ENCODE results near the gene MSRB3. TPM values are rescaled to one million over a fixed set of nuclear protein-coding genes. Genes with fewer than 3 reads are reported as not detected.
A peak's percentile ranks its signal among the peaks of the same experiment; 100 is the strongest.

MSRB3 gene
- 100 to 1,000 TPM in 1 of 3 donors, 10 to 100 TPM in 1, 1 to 10 TPM in 1; 8.1 to 154 (median 18.3) TPM for total RNA-seq
- long read RNA-seq, donor 1, full-length matches to known transcripts, result 251 of 289 reads
- long read RNA-seq, donor 1, partial matches to known transcripts, result 7 of 289 reads
- long read RNA-seq, donor 1, other reads (novel, unspliced or antisense), result 31 of 289 reads
- long read RNA-seq, donor 2, full-length matches to known transcripts, result 18 of 21 reads
- long read RNA-seq, donor 2, partial matches to known transcripts, result 3 of 21 reads
- long read RNA-seq, donor 2, other reads (novel, unspliced or antisense), result 0 of 21 reads

- DNase-seq, result peak; percentile 41 to 66 (median 57)
- Histone ChIP-seq H3K9me3 (no peaks in the 10 kb centered on the region), H3K4me1 (ENCODE audit: low read depth) (peaks cover 9% of the 10 kb centered on the region), H3K4me3 (peak within 1 kb of the TSS; percentile 29), H3K36me3 (ENCODE audit: low read depth) (no peaks in the 10 kb centered on the region)
- intact Hi-C loops (cut with DNase I, micrococcal nuclease), result no loop called here
- no peak for TF ChIP-seq CTCF (IDR thresholded peaks at IDR 0.05)
- ATAC-seq, result peak; percentile 80
These were observed at the start of gene MSRB3 for GRCh38 chr12:65278576-65279368. TSS of gene MSRB3 (plus strand) at chr12:65278683. CDS start at chr12:65308580, 29,897 bp downstream.

DNA sequence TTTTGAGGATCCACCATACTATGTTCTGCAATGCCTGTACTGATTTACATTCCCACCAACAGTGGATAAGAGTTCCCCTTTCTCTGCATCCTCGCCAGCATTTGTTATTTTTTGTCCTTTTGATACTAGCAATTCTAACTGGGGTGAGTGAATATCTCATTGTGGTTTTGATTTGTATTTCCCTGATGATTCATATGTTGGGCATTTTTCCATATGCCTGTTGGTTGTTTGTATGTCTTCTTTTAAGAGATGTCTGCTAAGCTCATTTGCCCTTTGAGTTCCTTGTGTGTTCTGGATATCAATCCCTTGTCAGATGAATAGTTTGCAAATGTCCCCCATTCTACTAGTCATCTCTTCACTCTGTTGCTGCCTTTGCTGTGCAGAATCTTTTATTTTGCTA lies 49.0 kb upstream of the MSRB3 start:
- H3K9me3 ChIP-seq, result peaks cover 15% of the 10 kb centered on the region
- no peak for TF ChIP-seq CTCF (IDR thresholded peaks at IDR 0.05)
- intact Hi-C loops (cut with DNase I, micrococcal nuclease), result no loop called here
- DNase-seq (no peak), ATAC-seq (no peak)
- H3K4me3 ChIP-seq, result no peak overlapping the region
- no peaks in the 10 kb centered on the region for H3K4me1 ChIP-seq (ENCODE audit: low read depth)
- H3K36me3 ChIP-seq (ENCODE audit: low read depth), result no peaks in the 10 kb centered on the region

DNA sequence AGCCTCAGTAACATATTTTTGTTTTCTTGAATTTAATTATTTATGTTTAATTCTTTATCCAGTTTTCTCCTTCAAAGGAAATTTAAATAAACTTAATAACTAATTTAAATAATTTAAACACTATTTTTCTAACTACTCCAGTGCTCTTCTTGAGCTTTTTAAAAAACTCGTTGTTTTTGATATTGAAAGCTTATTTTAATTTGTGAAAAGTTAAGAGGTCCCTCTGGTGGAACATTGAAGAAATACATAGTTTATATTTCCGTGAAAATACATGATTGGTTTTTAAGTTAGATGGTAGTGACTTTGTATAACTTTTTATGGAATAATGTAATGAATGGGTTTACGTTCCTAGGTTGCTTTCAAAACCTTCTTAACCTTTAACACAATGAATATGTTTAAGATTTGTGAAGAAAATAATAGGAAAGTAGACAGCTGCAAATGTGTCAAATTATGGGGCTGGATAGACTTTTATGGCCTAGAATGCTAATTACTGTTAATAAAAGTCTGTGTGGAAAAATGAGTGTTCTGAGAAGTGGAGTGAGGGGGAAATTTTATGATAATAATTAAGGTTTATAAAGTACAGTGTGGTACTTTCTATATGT lies 45.9 kb upstream of the MSRB3 start:
- DNase-seq (no peak), ATAC-seq (no peak)
- no peaks in the 10 kb centered on the region for H3K4me1 ChIP-seq (ENCODE audit: low read depth)
- peaks cover 15% of the 10 kb centered on the region for H3K9me3 ChIP-seq
- H3K4me3 ChIP-seq, result no peak overlapping the region
- H3K36me3 ChIP-seq (ENCODE audit: low read depth), result no peaks in the 10 kb centered on the region
- TF ChIP-seq CTCF (IDR thresholded peaks at IDR 0.05), result no peak
- intact Hi-C loops (cut with DNase I, micrococcal nuclease), result no loop called here

GRCh38 chr12:65237153-65237552 lies 41.3 kb upstream of the MSRB3 start:
- ATAC-seq (no peak), DNase-seq (no peak)
- Histone ChIP-seq H3K9me3 (no peaks in the 10 kb centered on the region), H3K4me1 (ENCODE audit: low read depth) (no peaks in the 10 kb centered on the region), H3K4me3 (no peak overlapping the region), H3K36me3 (ENCODE audit: low read depth) (no peaks in the 10 kb centered on the region)
- intact Hi-C loops (cut with DNase I, micrococcal nuclease), result no loop called here
- no peak for TF ChIP-seq CTCF (IDR thresholded peaks at IDR 0.05)

- no peak for DNase-seq
- H3K4me3 ChIP-seq, result no peak overlapping the region
- H3K9me3 ChIP-seq, result no peaks in the 10 kb centered on the region
- no peak for ATAC-seq
- no peak for TF ChIP-seq CTCF (IDR thresholded peaks at IDR 0.05)
- intact Hi-C loops (cut with DNase I, micrococcal nuclease), result no loop called here
- H3K4me1 ChIP-seq (ENCODE audit: low read depth), result no peaks in the 10 kb centered on the region
- no peaks in the 10 kb centered on the region for H3K36me3 ChIP-seq (ENCODE audit: low read depth)
These were observed 39.9 kb upstream of the MSRB3 start for GRCh38 chr12:65238609-65239008.
